ENCODE data around the gene PTPRZ1. TPM values are rescaled to one million over a fixed set of nuclear protein-coding genes. Genes with fewer than 3 reads are reported as not detected.

Gene PTPRZ1
- total and polyA plus RNA-seq, 2 of the 8 experiments (the other 6 are each of a cell fraction or from before 2014, with no cell fraction given), result 112 to 135 TPM

GRCh38 chr7:122072924-122073599, 200.1 kb downstream of the PTPRZ1 start:
- Histone ChIP-seq H3K56ac (replicated peaks; ENCODE audit: insufficient read length, low read depth, low read length) (no peak overlapping the region), H3K4me2 (ENCODE audit: insufficient read depth in 1 of 2, low read depth in 2 of 2, low read length in 2 of 2) (no peak overlapping the region), H3K27me3 (replicated peaks in 1 of 4; ENCODE audit: control insufficient read depth in 3 of 4, extremely low read depth in 1 of 4, insufficient read depth in 3 of 4, low read length in 3 of 4) (no peaks in the 10 kb centered on the region), H3K4me3 (ENCODE audit: extremely low read depth in 1 of 4, insufficient read depth in 2 of 4, low read depth in 3 of 4, low read length in 4 of 4) (no peak overlapping the region), H3K4me1 (replicated peaks in 1 of 4; ENCODE audit: control insufficient read depth in 3 of 4, insufficient read depth in 4 of 4, low read length in 3 of 4) (peaks cover 0 to 5% (median under 1%) of the 10 kb centered on the region in 4 experiments; a peak in 2 of 7 replicates), H3K79me1 (ENCODE audit: low read depth, low read length) (no peaks in the 10 kb centered on the region), H4K91ac (replicated peaks; ENCODE audit: insufficient read length, low read length) (no peak overlapping the region), H3K36me3 (ENCODE audit: control insufficient read depth in 2 of 4, insufficient read depth in 4 of 4, low read length in 3 of 4) (peaks cover 7 to 43% (median 25%) of the 10 kb centered on the region in 4 experiments; a peak in 7 of 8 replicates), H2AFZ (ENCODE audit: low read length) (no peak overlapping the region), H3K27ac (ENCODE audit: low read depth, low read length) (no peak overlapping the region), H2BK15ac (ENCODE audit: low read length) (no peak overlapping the region), H3K14ac (ENCODE audit: insufficient read length) (no peak overlapping the region), H4K5ac (ENCODE audit: insufficient read length, low read depth, low read length) (no peak overlapping the region), H2BK12ac (ENCODE audit: low read depth, low read length) (no peak overlapping the region), H2AK5ac (ENCODE audit: low read depth, low read length) (no peak overlapping the region), H3K23ac (ENCODE audit: insufficient read length) (no peak overlapping the region), H3K23me2 (ENCODE audit: low read depth, low read length) (no peaks in the 10 kb centered on the region), H2BK120ac (replicated peaks; ENCODE audit: low read depth, low read length) (no peak overlapping the region), H2BK20ac (ENCODE audit: low read length) (no peak overlapping the region), H4K8ac (ENCODE audit: extremely low read depth, insufficient read depth, low read length) (no peak overlapping the region), H4K20me1 (replicated peaks in 1 of 2; ENCODE audit: control insufficient read depth in 1 of 2, insufficient read depth in 2 of 2, low read length in 2 of 2) (peaks cover 0 to 3% of the 10 kb centered on the region in 2 experiments), H3K79me2 (ENCODE audit: control insufficient read depth in 1 of 2, insufficient read depth in 2 of 2, low read length in 2 of 2) (no peaks in the 10 kb centered on the region), H3K4ac (replicated peaks; ENCODE audit: insufficient read length, low read depth, low read length) (no peak overlapping the region), H3K9me3 (ENCODE audit: insufficient read depth in 2 of 2, low read depth in 1 of 2, low read length in 1 of 2) (no peaks in the 10 kb centered on the region), H3K18ac (ENCODE audit: extremely low read depth, low read length) (no peak overlapping the region), H2BK5ac (ENCODE audit: low read depth, low read length) (no peak overlapping the region), H3K9ac (replicated peaks in 1 of 4; ENCODE audit: extremely low read depth in 1 of 4, low read depth in 3 of 4, low read length in 3 of 4) (no peak overlapping the region)
- 84% methylated on average over 6 of the region's 6 CpGs; no CpG with 5 or more reads in 1 of the 2 experiments for WGBS, 2 experiments (ENCODE audit: extremely low coverage in 1 of 2, insufficient coverage in 1 of 2, insufficient read length in 1 of 2, insufficient replicate concordance in 2 of 2, low coverage in 1 of 2, low lambda C conversion rate in 2 of 2, missing lambda C conversion rate in 1 of 2)
- CTCF ChIA-PET (ENCODE audit: partially characterized antibody), result no interaction called here
- FAIRE-seq (peak; percentile 45), DNase-seq (ENCODE audit: low read depth in 1 of 2, low spot score in 2 of 2) (no peak)
- POLR2A ChIA-PET (ENCODE audit: partially characterized antibody), result interaction anchor here (0.6 to 1.5 kb wide), 7 partner anchors 8 to 148 kb away, joined by 3 to 7 read pairs (median 4); no protein-coding TSS in a partner anchor
- TF ChIP-seq RXRA (IDR thresholded peaks at IDR 0.05; ENCODE audit: insufficient read depth, low read depth, low read length) (no peak), GTF2F1 (IDR thresholded peaks at IDR 0.05; ENCODE audit: borderline replicate concordance, low read depth, low read length) (no peak), NANOG (IDR thresholded peaks at IDR 0.05; ENCODE audit: insufficient read depth, low read depth, low read length, poor library complexity, severe bottlenecking) (no peak), RFX5 (IDR thresholded peaks at IDR 0.05; ENCODE audit: borderline replicate concordance, low read depth, low read length) (no peak), JUN (IDR thresholded peaks at IDR 0.05; ENCODE audit: low read depth, low read length) (no peak), RAD21 (IDR thresholded peaks at IDR 0.05 in 1 of 2, conservative IDR thresholded peaks at IDR 0.05 in 1 of 2; ENCODE audit: low read depth in 2 of 2, low read length in 2 of 2) (no peak), TAF1 (IDR thresholded peaks at IDR 0.05; ENCODE audit: low read depth, low read length) (no peak), CHD2 (IDR thresholded peaks at IDR 0.05; ENCODE audit: low read length) (peak; percentile 24; the same call in 1 of the 2 replicates), SIRT6 (IDR thresholded peaks at IDR 0.05; ENCODE audit: low read length) (no peak), POLR2A (IDR thresholded peaks at IDR 0.05; ENCODE audit: control extremely low read depth in 1 of 2, low read depth in 2 of 2, low read length in 2 of 2) (peak; percentile 57 to 68), E2F6 (IDR thresholded peaks at IDR 0.05) (no peak), POLR2AphosphoS5 (IDR thresholded peaks at IDR 0.05; ENCODE audit: low read depth, low read length) (peak; percentile 68), MAFK (IDR thresholded peaks at IDR 0.05; ENCODE audit: low read depth, low read length) (no peak)

All from H1 (cell line).